A549 (cell line): ENCODE results near the gene TMCO4.

Experiments
- CTCF ChIP-seq: fragments of >200 bp; sonication (Bioruptor Twin); formaldehyde crosslinking; IDR thresholded peaks from 3 replicates; pipeline ENCODE4 v1.5.1; 2016
- EP300 ChIP-seq, 2 experiments: fragments of >200 bp; sonication (Bioruptor Twin); formaldehyde crosslinking; IDR thresholded peaks; 2 replicates in 1 of 2; 3 replicates in 1 of 2; pipeline ENCODE4 v1.6.1; 2016 to 2017
- POLR2A ChIP-seq: IDR thresholded peaks from 2 replicates; pipeline ENCODE4 v1.6.1; 2012; ENCODE audit warnings: mild to moderate bottlenecking, low read length

- TF ChIP-seq EP300 (IDR thresholded peaks at IDR 0.05) = no peak
- no peak for TF ChIP-seq CTCF
- TF ChIP-seq POLR2A = no peak
Observed at GRCh38 chr1:19739628-19740027, 60.1 kb downstream of the TMCO4 start.
